GM18519 (cell line): ENCODE measurements around the gene MPV17L2.
A peak's percentile ranks its signal among the peaks of the same experiment; 100 is the strongest.
"Not testable (repeated sequence)": the region's sequence is repeated elsewhere in the genome, so short reads cannot be mapped to it uniquely, and the experiment has no call there.

Experiments
- ATAC-seq: cut with Tn5 transposase; IDR thresholded peaks from one replicate; pipeline ENCODE4 v1.9.1; 2021; ENCODE audit warnings: mild to moderate bottlenecking, moderate library complexity; ENCODE audit not compliant: unreplicated experiment, low FRiP score

Gene MPV17L2

DNA sequence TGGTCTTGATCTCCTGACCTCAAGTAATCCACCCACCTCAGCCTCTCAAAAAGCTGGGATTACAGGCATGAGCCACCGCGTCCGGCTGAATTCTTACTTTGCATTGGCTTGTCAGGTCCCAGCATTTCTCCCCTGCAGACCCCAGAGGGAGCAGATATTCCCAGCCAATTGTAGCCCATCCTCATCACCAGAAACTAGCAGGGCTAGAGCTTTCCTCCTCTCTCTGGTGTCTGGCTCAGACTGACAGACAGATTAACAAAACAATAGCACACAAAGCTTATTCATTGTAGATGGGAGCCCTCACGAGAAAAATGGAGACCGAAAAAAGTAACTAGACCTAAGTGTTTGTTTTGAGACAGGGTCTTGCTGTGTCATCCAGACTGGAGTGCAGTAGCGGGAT, 7.5 kb upstream of the MPV17L2 start:
- ATAC-seq: no peak

DNA sequence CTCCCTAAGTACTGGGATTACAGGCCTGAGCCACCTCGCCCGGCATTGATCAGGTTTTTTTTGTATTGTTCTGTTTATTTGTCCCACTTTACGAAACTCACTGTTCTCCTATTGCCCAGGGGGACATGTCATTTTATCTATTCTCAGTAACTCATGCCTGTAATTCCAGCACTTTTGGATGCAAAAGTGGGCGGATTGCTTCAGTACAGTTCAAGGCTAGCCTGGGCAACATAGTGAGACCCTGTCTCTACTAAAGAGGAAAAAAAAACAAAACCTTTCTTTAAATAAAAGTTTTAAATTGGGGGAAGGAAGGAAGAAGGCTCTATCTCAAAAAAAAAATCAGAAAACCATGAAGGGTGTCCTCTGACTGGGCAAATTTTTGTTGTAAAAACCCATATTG, 2.7 kb upstream of the MPV17L2 start:
- ATAC-seq: no peak

GRCh38 chr19:18191640-18192062, 1.4 kb upstream of the MPV17L2 start:
- ATAC-seq: no peak

DNA sequence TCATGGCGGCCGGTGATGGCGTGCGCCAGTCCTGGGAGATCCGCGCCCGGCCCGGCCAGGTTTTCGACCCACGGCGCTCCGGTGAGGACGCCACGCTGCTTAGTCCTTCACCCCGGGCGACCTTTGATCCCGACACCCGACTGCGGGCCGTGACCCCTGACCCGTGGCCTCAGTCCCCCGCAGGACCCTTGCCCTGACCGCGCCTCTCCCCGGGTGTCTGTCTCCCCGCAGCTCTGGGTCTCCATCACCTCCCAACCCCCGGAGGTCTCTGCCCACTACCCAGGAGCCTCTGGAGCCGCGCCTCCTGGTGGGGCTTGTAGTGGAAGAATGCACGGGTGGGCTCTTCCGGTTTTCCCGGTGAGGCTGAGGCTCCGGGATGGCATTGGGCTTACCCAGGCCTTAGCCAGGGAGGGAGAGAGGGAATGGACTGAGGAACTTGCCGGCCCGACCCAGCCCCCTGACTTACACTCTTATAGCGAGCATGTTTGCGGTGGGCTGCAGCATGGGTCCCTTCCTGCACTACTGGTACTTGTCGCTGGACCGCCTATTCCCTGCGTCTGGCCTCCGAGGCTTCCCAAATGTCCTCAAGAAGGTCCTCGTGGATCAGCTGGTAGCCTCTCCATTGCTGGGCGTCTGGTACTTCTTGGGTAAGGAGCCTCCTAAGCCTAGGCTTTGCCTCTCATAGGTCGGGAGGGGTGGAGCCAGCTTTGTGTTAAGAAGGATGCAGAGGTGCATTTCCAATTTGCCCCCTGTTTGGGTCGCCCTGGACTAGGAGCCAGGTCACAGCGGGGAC, 566 bp downstream of the MPV17L2 start:
- ATAC-seq: no peak

DNA sequence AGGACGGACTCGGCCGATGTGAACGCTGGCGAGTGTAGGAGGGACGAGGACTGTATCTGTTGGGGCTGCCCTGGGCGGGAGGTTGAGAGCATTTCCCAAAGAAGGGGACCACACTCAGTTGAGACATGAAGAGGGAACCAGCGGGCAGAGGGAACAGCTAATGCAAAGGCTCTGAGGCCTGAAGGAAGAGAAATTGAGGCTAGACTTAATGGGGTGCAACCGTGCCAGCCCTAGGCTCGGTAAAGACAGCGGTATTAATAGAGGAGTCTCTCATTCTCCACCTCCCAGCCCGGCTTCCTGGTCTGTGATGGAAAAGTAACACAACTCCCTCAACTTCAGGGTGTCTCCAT, 1.1 kb downstream of the MPV17L2 start:
- no peak for ATAC-seq

DNA sequence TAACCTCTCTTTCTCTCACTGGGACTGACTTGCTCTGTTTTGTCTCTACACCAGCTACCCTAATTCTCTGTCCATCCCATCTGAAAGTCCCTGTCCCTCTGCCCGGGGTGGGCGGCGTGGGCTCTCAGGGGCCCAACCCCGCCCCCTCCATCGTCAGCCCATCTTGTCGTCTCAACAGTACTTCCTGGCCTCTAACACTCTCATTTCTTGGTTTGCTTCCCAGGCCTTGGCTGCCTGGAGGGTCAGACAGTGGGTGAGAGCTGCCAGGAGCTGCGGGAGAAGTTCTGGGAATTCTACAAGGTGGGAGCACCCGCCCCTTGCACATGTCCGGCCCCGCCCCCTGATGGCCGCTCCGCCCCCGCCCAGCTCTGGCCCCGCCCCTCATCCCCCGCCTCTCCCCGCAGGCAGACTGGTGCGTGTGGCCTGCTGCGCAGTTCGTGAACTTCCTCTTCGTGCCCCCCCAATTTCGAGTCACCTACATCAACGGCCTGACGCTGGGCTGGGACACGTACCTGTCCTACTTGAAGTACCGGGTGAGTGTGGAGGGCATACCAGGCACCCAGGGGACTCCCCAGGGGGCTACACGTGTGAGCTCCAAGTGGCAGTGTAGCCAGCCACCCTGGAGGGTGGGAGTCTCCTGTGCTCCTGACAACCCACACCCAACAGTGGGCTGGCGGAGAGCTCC, 1.7 kb downstream of the MPV17L2 start:
- no peak for ATAC-seq

DNA sequence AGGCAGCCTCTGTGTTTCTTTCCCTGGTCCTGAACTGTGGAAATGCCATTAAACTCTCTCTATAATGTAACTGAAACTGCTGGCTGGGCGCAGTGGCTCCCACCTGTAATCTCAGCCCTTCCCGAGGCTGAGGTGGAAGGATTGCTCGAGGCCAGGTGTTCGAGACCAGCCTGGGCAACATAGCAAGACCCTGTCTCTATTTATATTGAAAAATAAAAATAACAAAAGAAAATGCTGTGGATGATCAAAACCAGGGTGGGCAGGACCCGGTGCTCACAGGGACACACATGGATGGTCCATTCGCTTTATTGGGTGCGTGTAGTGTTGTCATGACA, 3.5 kb downstream of the MPV17L2 start:
- ATAC-seq: no peak

DNA sequence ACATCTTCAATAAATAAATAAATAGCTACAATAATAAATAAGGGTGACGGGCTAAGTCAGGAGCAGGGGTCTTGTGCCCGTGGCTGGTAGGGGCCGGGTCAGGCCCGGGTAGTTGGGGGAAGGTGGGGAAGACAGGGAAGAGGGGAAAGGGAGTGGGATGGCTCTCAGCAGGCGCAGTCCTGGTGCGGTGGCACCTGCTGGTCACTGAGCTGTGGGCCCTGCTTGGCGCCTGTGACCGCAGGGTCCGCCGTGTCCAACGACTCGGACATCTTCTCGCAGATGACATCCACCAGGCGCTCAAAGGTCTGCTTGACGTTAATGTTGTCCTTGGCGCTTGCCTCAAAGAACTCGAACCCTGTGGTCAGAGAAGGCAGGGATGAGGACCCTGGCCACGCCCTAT, 4.3 kb downstream of the MPV17L2 start:
- no peak for ATAC-seq

DNA sequence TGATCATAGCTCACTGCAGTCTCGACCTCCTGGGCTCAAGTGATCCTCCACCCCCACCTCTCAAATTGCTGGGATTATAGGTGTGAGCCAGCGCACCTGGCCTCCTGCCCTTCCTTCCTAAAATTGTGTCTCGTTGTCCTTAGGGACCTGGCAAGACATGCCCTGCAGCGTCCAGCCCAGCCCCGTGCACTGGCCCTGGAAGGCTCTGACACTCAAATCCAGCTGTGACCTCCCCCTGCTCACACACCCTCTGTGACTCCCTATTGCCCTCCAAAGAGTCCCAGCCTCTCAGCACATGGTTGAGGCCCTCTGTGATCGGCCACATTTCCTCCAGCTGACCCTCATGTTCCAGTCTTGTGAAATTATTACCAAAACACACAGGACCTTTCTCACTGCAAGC, 4.9 kb downstream of the MPV17L2 start:
- no peak for ATAC-seq

GRCh38 chr19:18198374-18198773, 5.4 kb downstream of the MPV17L2 start:
- ATAC-seq: no peak

- ATAC-seq: no peak
These were observed 9.4 kb downstream of the MPV17L2 start for GRCh38 chr19:18202397-18202777.

DNA sequence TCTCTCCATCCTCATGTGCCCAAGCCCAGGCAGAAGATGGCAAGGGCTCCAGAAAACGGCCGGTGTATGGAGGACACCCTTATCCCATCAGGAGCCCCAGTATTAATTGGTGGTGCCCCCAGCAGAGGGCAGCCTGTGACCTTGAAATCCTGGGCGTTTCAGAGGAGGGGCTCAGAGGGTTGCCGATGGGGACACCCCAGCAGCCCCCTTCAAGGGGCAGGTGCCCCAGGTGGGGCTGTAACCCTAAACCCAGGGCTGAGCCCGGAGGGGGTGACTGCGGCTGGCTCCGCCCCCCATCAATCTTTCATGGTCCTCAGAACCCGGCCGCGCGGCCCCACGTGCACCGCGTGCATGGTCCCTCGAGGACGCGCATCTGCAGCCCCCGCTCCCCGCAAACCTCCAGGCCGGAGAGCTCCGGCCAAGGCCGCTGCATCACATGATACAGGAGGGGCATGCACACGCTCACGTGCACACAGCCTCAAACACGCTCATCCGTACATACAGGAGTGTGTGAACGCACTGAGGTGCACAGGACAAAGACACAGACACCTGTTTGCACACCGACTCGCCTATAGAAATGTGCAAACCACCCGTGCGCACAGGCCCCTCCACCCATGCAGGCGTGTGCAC, 9.9 kb downstream of the MPV17L2 start:
- ATAC-seq: no peak

- no peak for ATAC-seq
These were observed 10.4 kb downstream of the MPV17L2 start for GRCh38 chr19:18203408-18203862.

GRCh38 chr19:18203863-18204393, 10.9 kb downstream of the MPV17L2 start, which contains the start of gene RAB3A:
Gene RAB3A (minus strand): TSS chr19:18204042. CDS start chr19:18202740, 1,302 bp downstream.
- peak; percentile 81 for ATAC-seq

DNA sequence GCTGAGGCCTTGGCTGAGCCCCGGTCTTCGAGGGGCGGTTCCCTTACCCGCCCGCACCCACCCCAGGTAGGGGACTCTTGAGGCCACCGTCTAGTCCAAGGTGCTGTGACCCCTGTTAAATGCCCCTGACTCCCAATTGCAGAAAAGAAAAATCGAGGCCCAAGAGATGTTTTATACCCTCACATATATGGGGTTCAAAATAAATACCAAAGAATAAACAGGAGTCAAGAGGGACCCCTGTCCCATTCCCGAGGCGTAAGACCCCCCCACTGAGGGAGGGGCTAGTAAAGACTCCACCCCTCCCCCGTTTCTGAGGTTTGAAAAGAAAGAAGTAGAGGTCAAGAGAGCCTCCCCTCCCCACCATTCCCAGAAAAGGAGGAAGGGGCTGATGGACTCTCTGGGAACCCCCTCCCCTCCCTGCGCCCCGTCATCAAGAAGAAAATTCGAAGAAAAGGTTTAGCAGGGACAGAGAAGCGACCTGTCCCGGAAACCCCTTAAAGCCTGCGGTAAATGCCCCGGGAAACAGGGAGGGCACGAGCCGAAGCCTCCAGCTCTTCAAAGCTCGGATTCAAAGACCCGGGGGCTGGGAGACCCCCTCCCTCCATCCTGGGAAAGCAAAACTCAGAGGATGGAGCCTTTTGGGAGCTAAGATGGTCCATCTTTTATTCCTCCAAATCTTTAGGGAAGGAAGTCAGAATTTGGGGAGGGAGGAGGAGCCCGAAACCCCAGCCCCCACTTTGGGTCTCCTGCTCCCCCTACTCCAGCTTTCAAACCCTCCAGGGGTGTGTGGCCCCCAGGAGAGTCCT, 11.6 kb downstream of the MPV17L2 start:
- no peak for ATAC-seq

GRCh38 chr19:18205200-18205892, 12.3 kb downstream of the MPV17L2 start:
- no peak for ATAC-seq

DNA sequence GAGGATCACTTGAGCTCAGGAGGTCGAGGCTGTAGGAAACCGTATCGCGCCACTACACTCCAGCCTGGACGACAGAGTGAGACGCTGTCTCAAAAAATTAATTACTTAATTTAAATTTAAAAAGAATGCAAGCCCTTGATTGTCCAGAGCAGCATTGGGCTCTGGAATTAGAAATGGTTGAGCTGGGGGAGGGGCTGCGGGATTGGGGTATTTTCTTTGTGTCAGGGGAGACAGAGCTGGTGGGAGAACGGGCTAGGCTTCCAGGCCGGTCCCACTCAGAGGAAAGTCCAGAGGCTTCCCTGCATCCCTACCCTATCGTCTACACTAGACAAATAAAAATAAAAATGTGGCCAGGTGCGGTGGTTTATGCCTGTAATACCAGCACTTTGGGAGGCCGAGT, 13.0 kb downstream of the MPV17L2 start:
- ATAC-seq: no peak

- no peak for ATAC-seq
These were observed 15.3 kb downstream of the MPV17L2 start for GRCh38 chr19:18208098-18208951.

GRCh38 chr19:18209912-18210311, 16.9 kb downstream of the MPV17L2 start:
- ATAC-seq: not testable (repeated sequence)
